ENCODE data around the gene TMEM80.

- no peak for TF ChIP-seq POLR2A (IDR thresholded peaks at IDR 0.05)
- no peak for TF ChIP-seq CTCF (IDR thresholded peaks at IDR 0.05)
Measured at GRCh38 chr11:708511-708910, 12.9 kb downstream of the TMEM80 start.
